Small intestine (tissue), 7 donors: ENCODE measurements around the gene SOX8. TPM values are rescaled to one million over a fixed set of nuclear protein-coding genes. Genes with fewer than 3 reads are reported as not detected.

Source experiments
- DNase-seq, 2 donors: peaks; one replicate each; pipeline versions ENCODE4 v3.0.0 to v3.0.0-alpha.2; 2013
- FAIRE-seq: peaks from 2 replicates; lab custom pipeline; 2012; peaks lifted over from hg19 to GRCh38; lab: Jason Lieb, UNC
- H3K27ac ChIP-seq, 3 donors: one replicate each; pipeline ENCODE4 v1.5.1; 2013; ENCODE audit warnings: low read length in 2 of 3, mild to moderate bottlenecking in 2 of 3, control low read depth in 1 of 3, inconsistent platforms in 1 of 3, low read depth in 1 of 3, moderate library complexity in 1 of 3
- H3K27me3 ChIP-seq, 3 donors: one replicate each; pipeline ENCODE4 v1.6.1; 2013; ENCODE audit warnings: low read length in 3 of 3, inconsistent platforms in 1 of 3; ENCODE audit not compliant: control insufficient read depth in 3 of 3, insufficient read depth in 3 of 3
- H3K36me3 ChIP-seq, 3 donors: one replicate each; pipeline ENCODE4 v1.6.1; 2013; ENCODE audit warnings: low read length in 3 of 3, inconsistent platforms in 1 of 3, low read depth in 1 of 3, mild to moderate bottlenecking in 1 of 3, moderate library complexity in 1 of 3; ENCODE audit not compliant: control insufficient read depth in 3 of 3, insufficient read depth in 2 of 3
- H3K4me1 ChIP-seq, 3 donors: one replicate each; pipeline ENCODE4 v1.6.1; 2013; ENCODE audit warnings: low read length in 2 of 3, inconsistent platforms in 1 of 3, low read depth in 1 of 3, mild to moderate bottlenecking in 1 of 3, moderate library complexity in 1 of 3; ENCODE audit not compliant: control insufficient read depth in 3 of 3, insufficient read depth in 2 of 3
- H3K4me3 ChIP-seq, 3 donors: one replicate each; pipeline ENCODE4 v1.5.1; 2013; ENCODE audit warnings: low read length in 3 of 3, control low read depth in 1 of 3, inconsistent platforms in 1 of 3, low read depth in 1 of 3, mild to moderate bottlenecking in 1 of 3, moderate library complexity in 1 of 3
- H3K9me3 ChIP-seq, 2 donors: one replicate each; pipeline ENCODE4 v1.6.1; 2013; ENCODE audit warnings: low read depth in 1 of 2, low read length in 1 of 2; ENCODE audit not compliant: control insufficient read depth in 2 of 2, insufficient read depth in 1 of 2
- WGBS, 3 donors: extraction: QIAGEN DNeasy Blood & Tissue Kit; methylation state at CpG; one replicate each; pipeline ENCODE4 v1.1.7; 2013; 5-methylcytosine and 5-hydroxymethylcytosine counted together
- polyA plus RNA-seq, 4 donors: library from polyadenylated mRNA; stranded (reverse) in 3 of 4; unstranded in 1 of 4; fragments of 200-250 nt in 3 of 4; fragments of 120-200 nt in 1 of 4; gene quantifications; one replicate each; pipeline versions ENCODE4 v1.2.1 to v1.2.3, GENCODE V29; 2013
- donor health status: healthy with polysubstance abuse.
- donor health status: control.
- donor health status: control.
- donor health status: Bipolar disorder and iron deficiency.
- donor health status: healthy.

The SOX8 gene
- polyA plus RNA-seq, 4 donors, result 0.27 to 2.1 (median 1.0) TPM; not detected in 1

DNA sequence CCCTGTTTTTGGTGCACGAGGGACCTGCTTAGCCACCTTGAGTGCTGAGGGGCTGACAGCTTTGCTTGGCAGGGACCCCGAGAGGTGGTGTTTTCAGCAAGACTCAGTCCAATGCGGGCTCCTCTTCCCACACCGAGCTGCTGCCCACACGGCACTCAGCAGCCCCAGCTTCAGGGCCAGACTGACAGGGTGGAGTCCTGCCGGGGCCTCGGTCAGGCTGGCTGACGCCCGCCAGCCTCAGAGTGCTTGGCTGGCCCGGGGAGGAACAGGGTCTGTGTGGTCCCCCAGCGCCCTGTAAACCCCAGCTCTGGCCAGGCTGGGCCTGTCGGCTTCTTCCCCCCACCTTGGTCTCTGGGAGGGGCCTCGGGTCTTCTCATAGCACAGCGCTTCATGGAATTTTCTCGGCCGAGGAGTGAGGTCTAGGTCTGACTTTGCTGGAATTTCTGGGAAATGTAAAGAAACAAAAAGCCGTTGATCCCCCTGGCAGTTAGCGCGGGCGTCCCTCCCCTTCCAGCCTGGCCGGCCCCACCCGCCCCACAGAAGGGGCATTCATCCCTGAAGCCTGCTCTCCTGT is 2.6 kb downstream of the SOX8 start:
- FAIRE-seq (no peak), DNase-seq (no peak)
- peaks cover 10 to 45% (median 17%) of the 10 kb centered on the region in 3 donors for H3K27me3 ChIP-seq

GRCh38 chr16:984736-985636 is 3.4 kb downstream of the SOX8 start:
- FAIRE-seq (no peak), DNase-seq (no peak)
- Histone ChIP-seq H3K27me3 (peaks cover 7 to 38% (median 11%) of the 10 kb centered on the region in 3 donors), H3K9me3 (no peaks in the 10 kb centered on the region), H3K27ac (no peak overlapping the region), H3K36me3 (peaks cover 0 to 3% (median 0%) of the 10 kb centered on the region in 3 donors), H3K4me1 (no peaks in the 10 kb centered on the region), H3K4me3 (no peak overlapping the region)
- 92 to 93% (median 93%) methylated on average over 65 to 78 of the region's 78 CpGs for WGBS, 3 donors

More for the DNA sequence above, 2.6 kb downstream of the SOX8 start:
- no peak overlapping the region for H3K4me3 ChIP-seq
- H3K9me3 ChIP-seq, result no peaks in the 10 kb centered on the region
- peaks cover 0 to 3% (median 0%) of the 10 kb centered on the region in 3 donors for H3K36me3 ChIP-seq
- H3K4me1 ChIP-seq, result no peaks in the 10 kb centered on the region
- 75 to 81% (median 76%) methylated on average over 17 to 22 of the region's 22 CpGs for WGBS, 3 donors
- no peak overlapping the region for H3K27ac ChIP-seq

- 81 to 86% (median 84%) methylated on average over 32 of the region's 32 CpGs for WGBS, 3 donors
- Histone ChIP-seq H3K4me1 (no peaks in the 10 kb centered on the region), H3K36me3 (peaks cover 0 to 3% (median 0%) of the 10 kb centered on the region in 3 donors), H3K27me3 (peaks cover 7 to 34% (median 15%) of the 10 kb centered on the region in 3 donors), H3K4me3 (no peak overlapping the region), H3K9me3 (no peaks in the 10 kb centered on the region), H3K27ac (no peak overlapping the region)
- DNase-seq, result no peak
- no peak for FAIRE-seq
Observed at GRCh38 chr16:985646-986400, 4.3 kb downstream of the SOX8 start.

DNA sequence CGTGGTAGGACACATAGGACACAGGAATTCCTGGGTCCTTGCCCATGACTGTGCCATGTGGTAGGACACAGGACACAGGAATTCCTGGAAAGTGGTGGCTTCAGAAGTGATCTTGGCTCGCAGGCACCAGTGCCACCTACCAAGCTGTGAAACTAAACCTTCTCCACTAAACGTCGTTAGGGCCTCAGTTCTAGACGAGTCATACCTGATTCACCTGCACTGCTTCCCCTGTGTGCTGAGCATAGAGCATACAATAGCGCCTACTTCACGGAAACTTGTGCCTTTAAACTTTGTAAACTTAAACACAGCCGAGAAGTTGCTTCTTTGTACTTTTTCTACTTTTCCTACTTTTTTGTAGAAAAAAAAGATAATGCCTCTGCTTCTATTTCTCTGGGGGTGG is 4.8 kb downstream of the SOX8 start:
- H3K27me3 ChIP-seq, result peaks cover 7 to 31% (median 15%) of the 10 kb centered on the region in 3 donors
- no peak overlapping the region for H3K4me3 ChIP-seq
- FAIRE-seq (no peak), DNase-seq (no peak)
- peaks cover 0 to 3% (median 0%) of the 10 kb centered on the region in 3 donors for H3K36me3 ChIP-seq
- no peak overlapping the region for H3K27ac ChIP-seq
- H3K4me1 ChIP-seq, result no peaks in the 10 kb centered on the region
- 47 to 77% (median 65%) methylated on average over 8 of the region's 8 CpGs for WGBS, 3 donors
- H3K9me3 ChIP-seq, result no peaks in the 10 kb centered on the region

GRCh38 chr16:986925-987582 is 5.5 kb downstream of the SOX8 start:
- Histone ChIP-seq H3K27me3 (peaks cover 4 to 30% (median 15%) of the 10 kb centered on the region in 3 donors), H3K27ac (no peak overlapping the region), H3K4me3 (no peak overlapping the region), H3K4me1 (no peaks in the 10 kb centered on the region), H3K36me3 (peaks cover 0 to 3% (median 0%) of the 10 kb centered on the region in 3 donors), H3K9me3 (no peaks in the 10 kb centered on the region)
- 76 to 85% (median 82%) methylated on average over 42 to 44 of the region's 44 CpGs for WGBS, 3 donors
- FAIRE-seq (no peak), DNase-seq (no peak)

DNA sequence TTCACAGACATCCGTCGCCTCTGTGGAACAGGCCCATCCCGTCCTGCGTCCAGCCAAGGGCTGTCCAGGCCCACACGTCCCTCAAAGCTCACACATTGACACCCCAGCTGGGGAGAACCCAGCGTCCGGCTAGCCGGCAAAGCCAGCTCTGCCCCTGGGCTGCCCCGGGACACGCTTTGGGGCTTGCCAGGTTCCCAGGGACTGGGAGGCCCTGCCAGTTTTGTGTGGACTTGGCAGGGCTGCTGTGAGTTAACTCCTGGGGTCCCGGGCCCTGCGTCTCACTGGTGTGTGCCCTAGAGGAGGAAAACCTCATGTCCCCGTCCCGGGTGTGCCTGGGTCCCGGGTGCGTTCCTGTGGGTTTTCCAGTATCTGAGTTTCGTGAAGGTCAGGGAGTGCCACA is 6.3 kb downstream of the SOX8 start:
- WGBS, 3 donors, result 72 to 88% (median 76%) methylated on average over 15 to 17 of the region's 17 CpGs
- FAIRE-seq (no peak), DNase-seq (no peak)
- no peaks in the 10 kb centered on the region for H3K9me3 ChIP-seq
- no peak overlapping the region for H3K27ac ChIP-seq
- no peaks in the 10 kb centered on the region for H3K4me1 ChIP-seq
- peaks cover 2 to 21% (median 6%) of the 10 kb centered on the region in 3 donors for H3K27me3 ChIP-seq
- peaks cover 0 to 3% (median 0%) of the 10 kb centered on the region in 3 donors for H3K36me3 ChIP-seq
- H3K4me3 ChIP-seq, result no peak overlapping the region

DNA sequence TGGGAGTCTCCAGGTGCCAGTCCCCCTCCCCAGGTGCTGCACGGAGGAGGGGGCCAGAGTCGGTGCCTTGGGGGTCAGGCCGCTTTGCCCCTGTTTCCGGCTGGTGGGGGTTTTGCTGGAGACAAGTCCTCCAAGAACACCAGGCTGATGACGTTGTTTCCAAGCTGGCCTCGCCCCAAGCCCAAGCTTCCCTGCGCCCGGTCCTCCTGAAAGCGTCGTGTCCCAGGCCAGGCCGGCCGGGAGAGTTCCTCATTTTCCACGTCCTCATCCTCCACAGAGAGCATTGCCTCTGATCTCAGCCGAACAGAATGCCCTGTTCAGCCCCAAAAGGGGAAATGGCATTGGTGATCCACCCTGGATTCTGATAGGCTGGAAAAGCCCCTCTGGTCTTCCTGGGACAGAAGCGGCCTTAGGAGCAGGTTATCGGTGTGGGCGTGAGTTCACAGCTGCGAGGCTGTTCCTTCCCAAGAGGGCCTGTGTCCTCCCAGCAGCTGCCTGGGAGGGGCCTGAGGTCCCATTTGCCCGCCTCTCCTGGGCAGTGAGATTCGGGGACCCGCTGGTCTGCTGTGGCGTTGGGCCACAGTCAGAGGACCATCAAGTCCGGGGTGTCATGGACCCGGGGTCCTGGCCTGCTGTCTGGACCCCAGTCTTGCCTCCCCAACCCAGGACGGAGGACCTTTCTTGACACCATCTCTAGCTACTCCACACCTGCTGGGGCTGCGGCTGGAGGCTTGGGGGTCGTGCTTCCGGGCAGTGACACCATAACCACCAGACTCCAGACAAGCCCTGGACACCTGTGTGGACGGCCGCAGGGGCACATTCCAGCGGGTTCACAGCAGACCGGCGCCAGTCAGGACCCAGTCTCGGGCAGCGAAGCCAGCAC is 7.1 kb downstream of the SOX8 start:
- H3K36me3 ChIP-seq, result peaks cover 0 to 3% (median 0%) of the 10 kb centered on the region in 3 donors
- WGBS, 3 donors, result 71 to 75% (median 71%) methylated on average over 33 to 35 of the region's 35 CpGs
- no peak overlapping the region for H3K27ac ChIP-seq
- peaks cover 0 to 13% (median 5%) of the 10 kb centered on the region in 3 donors for H3K27me3 ChIP-seq
- no peaks in the 10 kb centered on the region for H3K4me1 ChIP-seq
- no peak overlapping the region for H3K4me3 ChIP-seq
- no peak for FAIRE-seq
- no peak for DNase-seq
- H3K9me3 ChIP-seq, result no peaks in the 10 kb centered on the region
